A673 (cell line): ENCODE results near the gene KCNK6. TPM values are rescaled to one million over a fixed set of nuclear protein-coding genes. Genes with fewer than 3 reads are reported as not detected.

ENCODE experiments used
- BruUV-seq: library from RNA; stranded (reverse); fragments of 400-500 nt; replicated peaks from 2 replicates; lab custom pipeline; 2021; lab: Mats Ljungman, UMichigan
- CTCF ChIA-PET: fragments of 300-600 bp; sonication (Branson Sonifier 250); formaldehyde crosslinking; loops from one replicate; lab custom pipeline; 2022; ENCODE audit warnings: antibody characterized with exemption; lab: Charles Lee
- POLR2A ChIA-PET: fragments of 300-600 bp; sonication (Branson Sonifier 250); formaldehyde crosslinking; loops from one replicate; lab custom pipeline; 2022; ENCODE audit warnings: antibody characterized with exemption; ENCODE audit not compliant: low non-redundant PET; lab: Charles Lee
- DNase-seq: peaks from one replicate; pipeline ENCODE4 v3.0.0-alpha.2; 2015; ENCODE audit warnings: low spot score
- H3K27ac ChIP-seq: fragments of 200-600 bp; sonication (generic); 2 replicates; pipeline ENCODE4 v1.5.1; 2016; ENCODE audit warnings: mixed run types, low read depth, mild to moderate bottlenecking, mixed read lengths, antibody characterized with exemption, low read length; ENCODE audit not compliant: poor library complexity, severe bottlenecking
- H3K27me3 ChIP-seq: fragments of 200-600 bp; sonication (generic); replicated peaks from 2 replicates; pipeline ENCODE4 v1.6.1; 2017; ENCODE audit warnings: mixed run types, low read depth, mild to moderate bottlenecking, mixed read lengths, antibody characterized with exemption, low read length; ENCODE audit not compliant: insufficient read depth, poor library complexity
- H3K36me3 ChIP-seq: fragments of 200-600 bp; sonication (generic); 2 replicates; pipeline ENCODE4 v1.6.1; 2016; ENCODE audit warnings: mixed run types, mild to moderate bottlenecking, mixed read lengths, antibody characterized with exemption, low read length; ENCODE audit not compliant: insufficient read depth, poor library complexity, severe bottlenecking
- H3K4me1 ChIP-seq: fragments of 200-600 bp; sonication (generic); 2 replicates; pipeline ENCODE4 v1.6.1; 2017; ENCODE audit warnings: mixed run types, mild to moderate bottlenecking, mixed read lengths, antibody characterized with exemption, low read length; ENCODE audit not compliant: insufficient read depth, poor library complexity, severe bottlenecking
- H3K4me3 ChIP-seq: fragments of 200-600 bp; sonication (generic); 2 replicates; pipeline ENCODE4 v1.5.1; 2016; ENCODE audit warnings: low read depth, mixed run types, mild to moderate bottlenecking, mixed read lengths, low read length; ENCODE audit not compliant: poor library complexity, severe bottlenecking
- H3K9me3 ChIP-seq: fragments of 200-600 bp; sonication (generic); 2 replicates; pipeline ENCODE4 v1.6.1; 2016; ENCODE audit warnings: mixed run types, low read depth, mild to moderate bottlenecking, mixed read lengths, antibody characterized with exemption, low read length; ENCODE audit not compliant: poor library complexity, severe bottlenecking
- EZH2 ChIP-seq: fragments of 200-600 bp; sonication (generic); IDR thresholded peaks from 2 replicates; pipeline ENCODE4 v1.6.1; 2017; ENCODE audit warnings: borderline replicate concordance, low read depth, mild to moderate bottlenecking, mixed read lengths, antibody characterized with exemption, low read length; ENCODE audit not compliant: poor library complexity, severe bottlenecking
- intact Hi-C: fragments of 100-400 bp; cut with micrococcal nuclease; formaldehyde crosslinking; loops from one replicate; pipeline ENCODE4 v1.10.0; 2022; ENCODE audit not compliant: unreplicated experiment
- total RNA-seq: library from RNA; stranded (reverse); gene quantifications from 2 replicates; pipeline ENCODE4 v1.2.3, GENCODE V29; 2021
- TF ChIP-seq, protein P1 (sequence below): fragments of 300-800, 200-600 bp; sonication (generic); conservative IDR thresholded peaks from 2 replicates; pipeline ENCODE4 v1.5.1; 2017; ENCODE audit warnings: low read depth, mild to moderate bottlenecking, antibody characterized with exemption, low read length, moderate library complexity, mixed read lengths

KCNK6 gene
- total RNA-seq, 1 experiment from 2014 or later = not detected

DNA sequence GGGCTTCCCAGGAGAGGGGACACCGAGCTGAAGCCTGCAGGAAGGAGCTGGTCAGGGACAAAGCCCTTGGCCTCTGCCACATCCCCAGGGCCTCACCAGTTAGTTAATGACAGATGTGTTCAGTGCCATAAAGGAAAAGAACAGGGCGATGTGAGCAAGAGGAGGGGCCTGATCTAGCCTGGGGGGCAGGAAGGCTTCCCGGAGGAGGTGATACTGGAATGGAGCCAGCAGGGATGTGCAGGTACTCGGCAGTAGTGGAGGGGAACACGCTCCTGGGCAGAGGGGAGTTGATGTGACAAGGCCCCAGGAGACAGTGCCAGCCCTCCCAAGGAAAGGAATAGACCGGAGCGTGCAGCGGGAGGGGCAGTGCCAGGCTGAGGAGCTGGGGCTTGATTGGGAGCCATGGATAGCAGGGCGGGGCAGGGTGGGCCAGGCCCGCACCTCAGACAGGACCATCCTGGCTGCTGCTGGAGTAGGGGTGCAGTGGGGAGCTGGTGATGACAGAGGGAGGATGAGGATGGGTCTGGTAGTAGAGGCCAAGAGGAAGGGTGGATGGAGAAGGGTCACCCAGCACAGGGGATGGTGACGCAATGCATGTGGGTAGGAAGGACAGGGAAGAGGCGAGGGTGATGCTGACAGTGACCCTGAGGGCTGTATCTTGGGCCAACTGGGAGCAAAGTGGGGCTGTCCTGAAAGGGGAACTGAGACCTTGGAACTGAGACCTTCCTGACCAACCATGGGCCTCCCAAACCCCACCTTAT, 11.5 kb upstream of the KCNK6 start:
- Histone ChIP-seq H3K27ac (no peak overlapping the region), H3K36me3 (no peaks in the 10 kb centered on the region), H3K9me3 (no peaks in the 10 kb centered on the region), H3K4me3 (no peak overlapping the region), H3K27me3 (no peaks in the 10 kb centered on the region), H3K4me1 (no peaks in the 10 kb centered on the region)
- TF ChIP-seq, protein P1, sequence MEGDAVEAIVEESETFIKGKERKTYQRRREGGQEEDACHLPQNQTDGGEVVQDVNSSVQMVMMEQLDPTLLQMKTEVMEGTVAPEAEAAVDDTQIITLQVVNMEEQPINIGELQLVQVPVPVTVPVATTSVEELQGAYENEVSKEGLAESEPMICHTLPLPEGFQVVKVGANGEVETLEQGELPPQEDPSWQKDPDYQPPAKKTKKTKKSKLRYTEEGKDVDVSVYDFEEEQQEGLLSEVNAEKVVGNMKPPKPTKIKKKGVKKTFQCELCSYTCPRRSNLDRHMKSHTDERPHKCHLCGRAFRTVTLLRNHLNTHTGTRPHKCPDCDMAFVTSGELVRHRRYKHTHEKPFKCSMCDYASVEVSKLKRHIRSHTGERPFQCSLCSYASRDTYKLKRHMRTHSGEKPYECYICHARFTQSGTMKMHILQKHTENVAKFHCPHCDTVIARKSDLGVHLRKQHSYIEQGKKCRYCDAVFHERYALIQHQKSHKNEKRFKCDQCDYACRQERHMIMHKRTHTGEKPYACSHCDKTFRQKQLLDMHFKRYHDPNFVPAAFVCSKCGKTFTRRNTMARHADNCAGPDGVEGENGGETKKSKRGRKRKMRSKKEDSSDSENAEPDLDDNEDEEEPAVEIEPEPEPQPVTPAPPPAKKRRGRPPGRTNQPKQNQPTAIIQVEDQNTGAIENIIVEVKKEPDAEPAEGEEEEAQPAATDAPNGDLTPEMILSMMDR = no peak
- TF ChIP-seq EZH2 = no peak
- ChIA-PET CTCF (no interaction called here), POLR2A (no interaction called here)
- no peak for DNase-seq
- intact Hi-C loops = no loop called here
- no TSS peak for BruUV-seq

GRCh38 chr19:38308926-38309614, 10.6 kb upstream of the KCNK6 start:
- no peaks in the 10 kb centered on the region for H3K9me3 ChIP-seq
- ChIA-PET POLR2A (no interaction called here), CTCF (interaction anchor here (0.6 kb wide), 1 partner anchor 74 kb away, joined by 9 read pairs; no protein-coding TSS in a partner anchor)
- no peaks in the 10 kb centered on the region for H3K36me3 ChIP-seq
- H3K4me1 ChIP-seq = no peaks in the 10 kb centered on the region
- H3K27me3 ChIP-seq = no peaks in the 10 kb centered on the region
- BruUV-seq = no TSS peak
- H3K27ac ChIP-seq = no peak overlapping the region
- TF ChIP-seq EZH2 = no peak
- TF ChIP-seq, protein P1 = no peak
- no peak overlapping the region for H3K4me3 ChIP-seq
- no peak for DNase-seq
- intact Hi-C loops = no loop called here

GRCh38 chr19:38309615-38310278, 9.9 kb upstream of the KCNK6 start:
- H3K36me3 ChIP-seq = no peaks in the 10 kb centered on the region
- DNase-seq = no peak
- BruUV-seq = no TSS peak
- intact Hi-C loops = no loop called here
- no peaks in the 10 kb centered on the region for H3K9me3 ChIP-seq
- ChIA-PET POLR2A (no interaction called here), CTCF (interaction anchor here (0.6 kb wide), 1 partner anchor 74 kb away, joined by 9 read pairs; no protein-coding TSS in a partner anchor)
- H3K27ac ChIP-seq = no peak overlapping the region
- no peaks in the 10 kb centered on the region for H3K27me3 ChIP-seq
- H3K4me3 ChIP-seq = no peak overlapping the region
- H3K4me1 ChIP-seq = peaks cover 2% of the 10 kb centered on the region
- TF ChIP-seq EZH2 = no peak
- TF ChIP-seq, protein P1 = no peak
